Memory B cell (primary cell): ENCODE measurements around the gene CTTNBP2NL.
"Not testable (repeated sequence)": the region's sequence is repeated elsewhere in the genome, so short reads cannot be mapped to it uniquely, and the experiment has no call there.

Source experiments
- ATAC-seq: fragments of 150-1000 bp; cut with Tn5 transposase; 2 replicates; pipeline ENCODE4 v1.10.0; 2021; ENCODE audit warnings: low read depth, mild to moderate bottlenecking, moderate library complexity
- DNase-seq, 2 donors: peaks; one replicate each; pipeline ENCODE4 v3.0.0; 2022; ENCODE audit warnings: low spot score in 2 of 2
- H3K27ac Mint-ChIP-seq: one replicate; pipeline ENCODE4 v1.8.0; 2022; ENCODE audit warnings: mild to moderate bottlenecking, moderate library complexity, mixed read lengths
- H3K27me3 Mint-ChIP-seq: one replicate; pipeline ENCODE4 v1.8.0; 2022; ENCODE audit warnings: mixed read lengths
- H3K36me3 Mint-ChIP-seq: one replicate; pipeline ENCODE4 v1.8.0; 2022; ENCODE audit warnings: mild to moderate bottlenecking, mixed read lengths
- H3K4me1 Mint-ChIP-seq: one replicate; pipeline ENCODE4 v1.8.0; 2022; ENCODE audit warnings: mixed read lengths
- H3K4me3 Mint-ChIP-seq: one replicate; pipeline ENCODE4 v1.8.0; 2022; ENCODE audit warnings: mild to moderate bottlenecking, moderate library complexity, mixed read lengths
- H3K9me3 Mint-ChIP-seq: one replicate; pipeline ENCODE4 v1.8.0; 2022; ENCODE audit warnings: mixed read lengths

CTTNBP2NL gene

GRCh38 chr1:112478314-112478713, 82.3 kb downstream of the CTTNBP2NL start:
- H3K27me3 Mint-ChIP-seq = peaks cover 8% of the 10 kb centered on the region
- DNase-seq = no peak
- H3K9me3 Mint-ChIP-seq = peaks cover 16% of the 10 kb centered on the region
- no peak overlapping the region for H3K27ac Mint-ChIP-seq
- no peak overlapping the region for H3K4me3 Mint-ChIP-seq
- H3K36me3 Mint-ChIP-seq = peaks cover 16% of the 10 kb centered on the region
- H3K4me1 Mint-ChIP-seq = no peaks in the 10 kb centered on the region
- ATAC-seq = no peak

DNA sequence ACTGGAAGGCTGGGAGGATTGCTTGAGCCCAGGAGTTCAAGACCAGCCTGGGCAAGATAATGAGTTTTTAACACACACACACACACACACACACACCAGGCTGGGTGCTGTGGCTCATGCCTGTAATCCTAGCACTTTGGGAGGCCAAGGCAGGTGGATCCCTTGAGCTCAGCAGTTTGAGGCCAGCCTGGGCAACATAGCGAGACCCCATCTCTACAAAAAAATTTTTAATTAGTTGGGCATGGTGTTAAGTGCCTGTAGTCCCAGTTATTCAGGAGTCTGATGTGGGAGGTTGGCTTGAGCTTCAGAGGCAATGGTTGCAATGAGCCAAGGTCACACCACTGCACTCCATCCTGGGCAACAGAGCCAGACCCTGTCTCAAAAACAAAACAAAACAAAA, 90.0 kb downstream of the CTTNBP2NL start:
- DNase-seq, H3K4me3 Mint-ChIP-seq, H3K36me3 Mint-ChIP-seq, H3K27me3 Mint-ChIP-seq, ATAC-seq, H3K4me1 Mint-ChIP-seq, H3K9me3 Mint-ChIP-seq, H3K27ac Mint-ChIP-seq: not testable (repeated sequence)

DNA sequence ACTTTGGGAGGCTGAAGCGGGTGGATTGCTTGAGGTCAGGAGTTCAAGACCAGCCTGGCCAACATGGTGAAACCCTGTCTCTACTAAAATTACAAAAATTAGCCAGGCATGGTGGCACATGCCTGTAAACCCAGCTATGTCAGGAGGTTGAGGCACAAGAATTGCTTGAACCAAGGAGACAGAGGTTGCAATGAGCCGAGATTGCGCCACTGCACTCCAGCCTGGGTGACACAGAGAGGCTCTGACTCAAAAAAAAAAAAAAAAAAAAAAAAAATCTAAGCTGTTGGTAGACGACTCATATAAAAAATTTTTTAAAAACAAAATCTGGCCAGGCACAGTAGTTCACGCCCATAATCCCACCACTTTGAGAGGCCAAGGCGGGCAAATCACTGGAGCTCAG, 91.7 kb downstream of the CTTNBP2NL start:
- not testable (repeated sequence) for H3K4me1 Mint-ChIP-seq, H3K36me3 Mint-ChIP-seq, H3K4me3 Mint-ChIP-seq, ATAC-seq, DNase-seq, H3K27me3 Mint-ChIP-seq, H3K9me3 Mint-ChIP-seq, H3K27ac Mint-ChIP-seq

DNA sequence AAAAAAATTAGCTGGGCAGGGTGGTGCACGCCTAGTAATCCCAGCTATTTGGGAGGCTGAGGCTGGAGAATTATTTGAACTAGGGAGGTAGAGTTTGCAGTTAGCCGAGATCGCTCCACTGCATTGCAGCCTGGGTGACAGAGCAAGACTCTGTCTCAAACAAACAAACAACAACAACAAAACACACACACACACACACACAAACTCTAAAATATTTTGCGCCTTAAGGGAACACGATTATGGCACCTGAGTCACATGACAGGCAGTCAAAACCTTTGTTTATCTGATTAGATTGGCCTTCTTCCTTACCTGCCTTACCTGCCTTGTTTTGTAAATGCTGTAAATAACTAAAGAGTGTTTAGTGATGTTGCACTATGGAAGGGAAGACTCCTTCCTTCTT, 92.1 kb downstream of the CTTNBP2NL start:
- Mint-ChIP-seq H3K9me3 (no peaks in the 10 kb centered on the region), H3K4me3 (no peak overlapping the region), H3K27ac (no peak overlapping the region), H3K27me3 (peaks cover 5% of the 10 kb centered on the region), H3K4me1 (no peaks in the 10 kb centered on the region), H3K36me3 (no peaks in the 10 kb centered on the region)
- no peak for DNase-seq
- no peak for ATAC-seq

- H3K4me1 Mint-ChIP-seq = peaks cover 2% of the 10 kb centered on the region
- H3K27ac Mint-ChIP-seq = no peak overlapping the region
- H3K27me3 Mint-ChIP-seq = peaks cover 11% of the 10 kb centered on the region
- H3K36me3 Mint-ChIP-seq = no peaks in the 10 kb centered on the region
- H3K4me3 Mint-ChIP-seq = no peak overlapping the region
- DNase-seq (no peak), ATAC-seq (no peak)
- no peaks in the 10 kb centered on the region for H3K9me3 Mint-ChIP-seq
These were observed 96.1 kb downstream of the CTTNBP2NL start for GRCh38 chr1:112492076-112492475.

GRCh38 chr1:112493351-112493750, 97.3 kb downstream of the CTTNBP2NL start:
- H3K27ac Mint-ChIP-seq = no peak overlapping the region
- H3K27me3 Mint-ChIP-seq = peaks cover 13% of the 10 kb centered on the region
- H3K36me3 Mint-ChIP-seq = no peaks in the 10 kb centered on the region
- peaks cover 2% of the 10 kb centered on the region for H3K4me1 Mint-ChIP-seq
- H3K4me3 Mint-ChIP-seq = peak overlapping the region; percentile 11
- DNase-seq (no peak), ATAC-seq (no peak)
- H3K9me3 Mint-ChIP-seq = no peaks in the 10 kb centered on the region

DNA sequence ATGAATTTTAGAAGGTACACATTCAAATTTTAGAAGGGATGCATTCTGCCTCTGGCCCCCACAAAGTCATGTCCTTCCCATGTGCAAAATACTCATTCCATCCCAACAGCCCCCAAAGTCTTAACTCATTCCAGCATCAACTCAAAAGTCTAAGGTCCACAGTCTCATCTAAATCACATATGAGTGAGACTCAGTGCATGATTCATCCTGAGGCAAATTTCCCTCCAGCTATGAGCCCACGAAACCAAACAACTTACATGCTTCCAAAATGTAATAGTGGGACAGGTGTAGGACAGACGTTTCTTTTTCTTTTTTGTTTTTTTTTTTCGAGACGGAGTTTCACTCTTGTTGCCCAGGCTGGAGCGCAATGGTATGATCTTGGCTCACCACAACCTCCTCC, 100.3 kb downstream of the CTTNBP2NL start:
- Mint-ChIP-seq H3K27ac (no peak overlapping the region), H3K4me3 (no peak overlapping the region), H3K36me3 (no peaks in the 10 kb centered on the region), H3K4me1 (peaks cover 2% of the 10 kb centered on the region), H3K9me3 (no peaks in the 10 kb centered on the region), H3K27me3 (peaks cover 20% of the 10 kb centered on the region)
- ATAC-seq (no peak), DNase-seq (no peak)

DNA sequence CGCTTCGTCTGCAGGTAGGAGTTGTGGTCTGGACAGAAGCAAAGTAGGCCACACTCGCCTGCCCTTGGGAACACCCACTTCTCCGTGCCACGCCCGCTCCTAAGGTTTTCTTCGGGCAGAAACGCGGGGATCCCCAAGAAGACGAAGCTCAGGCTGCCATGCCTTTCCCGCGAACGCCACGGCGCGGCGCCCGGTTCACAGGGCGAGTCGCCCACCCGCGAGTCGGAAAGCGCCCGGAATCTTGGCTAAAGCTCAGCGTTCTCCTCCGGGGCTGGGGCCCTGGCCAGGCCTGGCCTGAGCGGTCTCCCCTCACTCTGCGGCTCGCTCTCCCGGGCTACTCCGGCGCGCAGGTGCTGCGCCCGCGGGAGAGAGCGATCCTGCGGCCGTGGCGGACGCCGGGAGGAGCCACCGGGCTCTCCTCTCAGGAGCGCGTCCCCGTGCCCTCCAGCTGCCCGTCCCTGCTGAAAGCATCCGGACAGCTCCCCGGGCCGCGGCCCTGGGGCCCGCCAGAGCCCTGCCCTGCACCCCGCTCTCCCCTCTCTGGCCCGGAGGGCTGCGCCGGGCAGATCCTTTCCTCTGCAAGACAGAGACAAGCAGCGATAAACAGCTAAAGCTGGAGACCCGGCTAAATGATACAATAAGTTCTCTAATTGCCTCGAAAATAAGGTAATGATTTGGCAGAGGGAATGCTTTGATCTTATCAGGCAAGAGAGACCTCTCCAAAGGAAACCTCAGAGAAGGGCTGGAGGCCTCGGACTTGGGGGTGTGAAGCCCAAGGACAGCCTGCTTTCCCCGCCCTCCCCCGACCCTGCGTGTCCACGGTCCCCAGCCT, 106.0 kb downstream of the CTTNBP2NL start:
- Mint-ChIP-seq H3K27me3 (peaks cover 30% of the 10 kb centered on the region), H3K4me3 (peak overlapping the region; percentile 78), H3K36me3 (no peaks in the 10 kb centered on the region), H3K4me1 (peaks cover 9% of the 10 kb centered on the region), H3K9me3 (no peaks in the 10 kb centered on the region), H3K27ac (no peak overlapping the region)
- DNase-seq (peak; percentile 54 to 64), ATAC-seq (peak; percentile 79)

DNA sequence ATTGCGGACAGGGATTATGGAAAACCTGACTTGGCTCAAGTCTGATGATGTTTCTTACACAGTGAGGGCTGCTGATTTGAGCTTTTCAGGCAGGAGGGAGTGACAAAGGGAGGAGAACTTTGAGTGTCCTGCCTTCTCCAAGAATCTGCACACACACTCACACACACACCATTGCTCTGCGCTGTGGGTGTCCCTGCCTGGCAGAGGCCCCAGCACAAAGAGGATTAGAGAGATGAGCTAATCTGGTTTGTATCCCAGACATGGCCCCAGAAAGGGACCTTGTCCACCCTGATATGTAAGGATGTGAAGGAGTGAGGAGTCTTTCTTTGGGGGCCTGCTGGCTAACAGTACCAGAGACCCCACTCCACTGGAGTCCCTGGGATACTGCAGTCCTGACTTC, 106.8 kb downstream of the CTTNBP2NL start:
- Mint-ChIP-seq H3K9me3 (no peaks in the 10 kb centered on the region), H3K27ac (no peak overlapping the region), H3K27me3 (peaks cover 29% of the 10 kb centered on the region), H3K4me1 (peaks cover 10% of the 10 kb centered on the region), H3K36me3 (no peaks in the 10 kb centered on the region), H3K4me3 (no peak overlapping the region)
- ATAC-seq (no peak), DNase-seq (no peak)

DNA sequence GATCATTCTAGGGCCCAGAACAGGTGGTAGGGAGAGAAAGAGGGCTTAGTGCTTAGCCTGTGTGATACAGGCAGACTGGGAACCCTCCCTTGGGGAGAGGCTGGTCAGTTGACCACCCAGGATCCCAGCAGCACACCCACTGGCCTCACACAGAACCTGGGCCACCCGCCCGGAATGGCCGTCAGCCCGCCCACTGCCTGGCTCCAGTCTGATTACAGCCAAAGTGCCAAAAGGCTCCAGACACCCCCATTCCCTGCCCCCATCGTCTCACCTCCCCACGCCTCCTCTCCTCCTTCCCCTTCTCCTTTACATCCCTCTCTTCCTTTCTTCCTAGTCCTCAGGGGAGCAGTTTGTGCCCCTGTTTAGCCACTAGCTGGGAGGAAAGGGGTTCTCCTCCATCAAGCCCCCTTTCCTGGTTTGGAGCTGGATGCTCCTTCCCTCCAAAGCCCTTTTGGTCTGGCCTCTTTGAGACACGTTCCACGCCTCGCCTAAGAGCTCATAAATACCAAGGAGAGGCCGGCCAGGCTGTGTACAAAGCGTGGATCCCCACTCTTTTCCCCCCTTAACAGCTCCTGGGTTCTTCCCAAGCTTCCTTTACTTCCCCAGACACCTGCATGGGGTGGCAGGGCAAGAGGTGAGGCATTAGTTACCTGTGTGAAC, 108.1 kb downstream of the CTTNBP2NL start:
- H3K4me1 Mint-ChIP-seq = peaks cover 12% of the 10 kb centered on the region
- H3K9me3 Mint-ChIP-seq = no peaks in the 10 kb centered on the region
- no peak for DNase-seq
- no peak overlapping the region for H3K4me3 Mint-ChIP-seq
- peaks cover 26% of the 10 kb centered on the region for H3K27me3 Mint-ChIP-seq
- no peak overlapping the region for H3K27ac Mint-ChIP-seq
- no peak for ATAC-seq
- H3K36me3 Mint-ChIP-seq = no peaks in the 10 kb centered on the region

DNA sequence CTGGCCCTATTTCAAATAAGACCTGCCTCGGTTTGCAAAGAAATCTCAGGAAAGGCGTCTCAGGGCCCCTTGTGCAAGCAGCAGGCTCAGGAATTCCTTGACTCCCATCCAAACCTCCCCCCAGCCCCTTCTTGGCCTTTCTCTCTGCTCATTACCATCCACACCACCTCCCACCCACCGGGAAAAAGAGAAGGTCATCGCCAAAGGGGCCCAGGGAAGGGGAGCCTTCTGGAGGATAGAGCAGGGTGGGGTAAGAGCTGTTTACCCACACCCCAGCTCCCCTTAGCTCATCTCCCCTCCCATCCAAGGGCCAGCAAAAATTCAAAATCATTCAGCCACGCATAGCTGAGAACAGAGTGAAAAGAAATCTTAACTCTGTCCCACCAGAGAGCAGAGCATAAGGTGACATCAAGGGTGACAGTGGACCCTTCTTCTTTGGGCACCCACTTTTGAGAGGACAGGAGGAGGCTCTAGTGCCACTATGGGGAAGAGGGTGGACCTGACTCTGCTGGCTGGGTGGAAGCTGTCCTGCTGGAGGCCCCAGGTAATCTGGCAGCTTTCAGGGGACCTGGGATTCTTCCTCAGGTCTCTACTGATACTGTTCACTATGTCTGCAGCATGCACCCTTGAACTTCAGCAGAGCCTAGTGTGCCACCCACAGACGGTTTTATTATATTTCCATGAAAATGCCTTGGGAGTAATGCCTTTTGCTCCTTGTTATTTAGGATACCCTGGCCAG, 108.8 kb downstream of the CTTNBP2NL start:
- H3K27ac Mint-ChIP-seq = no peak overlapping the region
- DNase-seq (no peak), ATAC-seq (no peak)
- no peaks in the 10 kb centered on the region for H3K36me3 Mint-ChIP-seq
- H3K4me3 Mint-ChIP-seq = no peak overlapping the region
- no peaks in the 10 kb centered on the region for H3K9me3 Mint-ChIP-seq
- H3K4me1 Mint-ChIP-seq = peaks cover 12% of the 10 kb centered on the region
- peaks cover 23% of the 10 kb centered on the region for H3K27me3 Mint-ChIP-seq

GRCh38 chr1:112505400-112505785, 109.4 kb downstream of the CTTNBP2NL start:
- Mint-ChIP-seq H3K36me3 (no peaks in the 10 kb centered on the region), H3K27ac (no peak overlapping the region), H3K4me1 (peaks cover 12% of the 10 kb centered on the region), H3K9me3 (no peaks in the 10 kb centered on the region), H3K4me3 (no peak overlapping the region), H3K27me3 (peaks cover 22% of the 10 kb centered on the region)
- DNase-seq = no peak
- no peak for ATAC-seq

- no peak overlapping the region for H3K27ac Mint-ChIP-seq
- H3K4me1 Mint-ChIP-seq = peaks cover 12% of the 10 kb centered on the region
- DNase-seq = no peak
- no peaks in the 10 kb centered on the region for H3K9me3 Mint-ChIP-seq
- H3K27me3 Mint-ChIP-seq = peaks cover 22% of the 10 kb centered on the region
- no peak overlapping the region for H3K4me3 Mint-ChIP-seq
- no peaks in the 10 kb centered on the region for H3K36me3 Mint-ChIP-seq
- ATAC-seq = no peak
These were observed 109.9 kb downstream of the CTTNBP2NL start for GRCh38 chr1:112505878-112506277.

- Mint-ChIP-seq H3K4me3 (no peak overlapping the region), H3K4me1 (peaks cover 12% of the 10 kb centered on the region), H3K27me3 (peaks cover 20% of the 10 kb centered on the region), H3K27ac (no peak overlapping the region), H3K9me3 (no peaks in the 10 kb centered on the region), H3K36me3 (no peaks in the 10 kb centered on the region)
- ATAC-seq (no peak), DNase-seq (no peak)
These were observed 110.3 kb downstream of the CTTNBP2NL start for GRCh38 chr1:112506306-112506705.
